Omental fat pad (tissue), 4 donors: ENCODE measurements around the gene OR2V1. TPM values are rescaled to one million over a fixed set of nuclear protein-coding genes. Genes with fewer than 3 reads are reported as not detected.
"Not testable (repeated sequence)": the region's sequence is repeated elsewhere in the genome, so short reads cannot be mapped to it uniquely, and the experiment has no call there.

ENCODE experiments used
- ATAC-seq: fragments of 150-250 bp; one replicate; pipeline ENCODE4 v1.9.1; 2016; ENCODE audit warnings: mild to moderate bottlenecking, moderate library complexity; ENCODE audit not compliant: low FRiP score
- DNase-seq: peaks from one replicate; pipeline ENCODE4 v3.0.0-alpha.2; 2019; ENCODE audit warnings: low spot score
- CTCF ChIP-seq, 3 donors: fragments of 450-650 bp; IDR thresholded peaks; one replicate each; pipeline ENCODE4 v1.5.1; 2016 to 2017; ENCODE audit warnings: antibody characterized with exemption in 3 of 3, mild to moderate bottlenecking in 3 of 3, moderate library complexity in 2 of 3
- total RNA-seq, 4 donors: library from RNA; depleted of rRNA; stranded (reverse); fragments of >200 nt; gene quantifications; one replicate each; pipeline ENCODE4 v1.1.0, GENCODE V29; 2016

OR2V1 gene
- total RNA-seq, 4 donors from 2014 or later, result not detected

GRCh38 chr5:181170237-181170825, 39.4 kb upstream of the OR2V1 start:
- TF ChIP-seq CTCF (IDR thresholded peaks at IDR 0.05), result no peak
- DNase-seq (no peak), ATAC-seq (no peak)

DNA sequence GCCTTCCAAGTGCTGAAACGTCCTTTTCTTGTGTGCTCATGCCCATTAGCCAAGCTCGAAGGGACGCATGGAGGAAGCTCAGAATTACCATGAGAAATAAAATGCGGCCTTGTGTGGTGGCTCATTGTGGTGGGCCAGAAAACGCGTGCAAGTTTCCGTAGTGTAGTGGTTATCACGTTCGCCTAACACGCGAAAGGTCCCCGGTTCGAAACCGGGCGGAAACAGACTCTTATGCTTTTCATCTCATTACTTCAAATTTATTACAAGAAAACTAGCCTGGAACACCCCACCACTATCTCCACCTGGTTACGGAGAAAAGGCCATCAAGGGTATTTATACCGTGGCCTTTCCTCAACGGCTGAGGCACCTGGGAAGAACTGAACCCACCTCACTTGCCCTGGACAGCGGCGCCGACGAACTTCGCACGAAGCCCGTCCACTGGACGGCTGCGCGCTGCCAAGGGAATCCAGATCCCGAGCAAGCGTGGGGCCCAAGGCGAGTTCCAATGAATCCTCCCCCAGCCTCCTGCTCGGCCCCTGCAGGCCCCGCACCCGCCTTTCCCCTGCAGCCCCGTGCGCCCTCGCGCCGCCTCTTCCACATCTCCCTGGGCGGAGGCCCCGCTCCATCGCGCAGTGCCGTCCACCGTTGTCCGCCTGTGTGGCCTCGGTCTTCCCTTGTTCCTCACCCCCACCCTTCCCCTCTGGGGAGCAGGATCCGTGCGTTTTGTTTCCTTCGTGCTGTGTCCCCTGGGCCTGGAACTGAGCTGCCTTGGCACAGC, 38.7 kb upstream of the OR2V1 start:
- ATAC-seq, result peak; percentile 6
- not testable (repeated sequence) for DNase-seq

GRCh38 chr5:181168595-181169118, 37.7 kb upstream of the OR2V1 start:
- no peak for DNase-seq
- ATAC-seq, result no peak
- no peak for TF ChIP-seq CTCF (IDR thresholded peaks at IDR 0.05)

- no peak for DNase-seq
- no peak for TF ChIP-seq CTCF (IDR thresholded peaks at IDR 0.05)
- ATAC-seq, result no peak
These were observed 37.0 kb upstream of the OR2V1 start for GRCh38 chr5:181167814-181168488.

DNA sequence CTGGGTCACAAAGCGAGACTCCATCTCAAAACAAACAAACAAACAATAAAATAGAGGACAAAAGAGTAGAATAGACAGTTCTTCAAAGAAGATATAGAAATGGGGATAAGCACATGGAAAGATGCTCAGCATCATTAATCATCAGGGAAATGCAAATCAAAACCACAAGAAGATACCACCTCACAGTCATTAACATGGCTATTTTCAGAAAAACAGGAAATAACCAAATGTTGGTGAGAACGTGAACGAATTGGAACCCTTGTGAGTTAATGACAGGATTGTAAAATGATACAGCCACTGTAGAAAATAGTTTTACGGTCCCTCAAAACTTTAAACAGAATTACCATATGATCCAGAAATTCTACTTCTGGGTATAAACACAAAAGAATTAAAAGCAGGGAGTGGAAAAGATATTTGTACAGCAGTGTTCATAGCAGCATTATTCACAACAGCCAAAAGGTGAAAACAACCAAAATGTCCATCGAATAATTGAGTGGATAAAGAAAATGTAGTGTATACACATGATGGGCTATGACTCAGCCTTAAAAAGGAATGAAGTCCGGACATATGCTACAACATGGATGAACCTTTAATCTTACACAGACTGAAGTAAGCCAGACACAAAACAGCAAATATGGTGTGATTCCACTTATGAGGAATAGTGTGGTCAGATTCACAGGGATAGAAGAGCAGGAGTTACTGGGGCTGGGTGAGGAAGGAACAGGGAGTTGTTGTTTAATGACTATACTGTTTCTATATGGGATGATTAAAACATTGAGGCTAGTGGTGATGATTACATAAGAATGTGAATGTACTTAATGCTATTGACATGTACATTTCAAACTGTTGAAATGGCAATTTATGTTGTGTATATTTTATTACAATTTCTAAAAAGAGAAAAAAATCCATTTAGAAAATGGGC, 36.1 kb upstream of the OR2V1 start:
- ATAC-seq, result no peak
- DNase-seq, result no peak
- TF ChIP-seq CTCF (IDR thresholded peaks at IDR 0.05), result no peak

DNA sequence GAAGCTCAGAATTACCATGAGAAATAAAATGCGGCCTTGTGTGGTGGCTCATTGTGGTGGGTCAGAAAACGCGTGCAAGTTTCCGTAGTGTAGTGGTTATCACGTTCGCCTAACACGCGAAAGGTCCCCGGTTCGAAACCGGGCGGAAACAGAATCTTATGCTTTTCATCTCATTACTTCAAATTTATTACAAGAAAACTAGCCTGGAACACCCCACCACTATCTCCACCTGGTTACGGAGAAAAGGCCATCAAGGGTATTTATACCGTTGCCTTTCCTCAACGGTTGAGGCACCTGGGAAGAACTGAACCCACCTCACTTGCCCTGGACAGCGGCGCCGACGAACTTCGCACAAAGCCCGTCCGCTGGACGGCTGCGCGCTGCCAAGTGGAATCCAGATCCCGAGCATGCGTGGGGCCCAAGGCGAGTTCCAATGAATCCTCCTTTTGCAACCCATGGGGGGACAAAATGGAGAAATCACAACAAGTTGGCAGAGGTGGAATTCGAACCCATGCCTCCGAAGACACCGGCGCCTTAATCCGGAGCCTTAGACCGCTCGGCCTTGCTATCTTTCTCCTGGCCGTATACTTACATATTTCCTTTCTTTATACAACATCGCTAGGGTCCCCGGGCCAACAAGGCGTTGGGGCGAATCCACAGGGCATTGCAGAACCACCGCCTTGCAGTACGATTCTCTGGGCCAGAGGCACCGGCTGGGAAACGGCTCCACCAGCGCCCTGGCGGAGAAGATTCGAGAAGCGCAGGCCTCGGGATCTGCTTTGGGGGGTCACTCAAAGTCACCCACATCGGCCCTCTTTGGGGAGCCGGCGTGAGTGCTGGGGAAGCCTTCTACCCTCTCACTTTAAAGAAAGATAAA, 33.3 kb upstream of the OR2V1 start:
- DNase-seq (no peak), ATAC-seq (no peak)
- TF ChIP-seq CTCF (IDR thresholded peaks at IDR 0.05), result no peak
